DND-41 (cell line): ENCODE measurements around the gene IQGAP2.

ENCODE experiments used
- ATAC-seq: fragments of 200-7000 bp; cut with Tn5 transposase; 3 replicates; pipeline ENCODE4 v1.9.1; 2021; ENCODE audit warnings: low read depth; ENCODE audit not compliant: insufficient read depth
- DNase-seq: peaks from one replicate; pipeline ENCODE4 v3.0.0-alpha.2; 2020
- H2AFZ ChIP-seq: 2 replicates; pipeline ENCODE4 v1.6.0; 2012; ENCODE audit warnings: low read depth, low read length
- H3K27ac ChIP-seq: 2 replicates; pipeline ENCODE4 v1.5.1; 2012; ENCODE audit warnings: low read length, inconsistent platforms
- H3K27me3 ChIP-seq: fragments of 200-600 bp; sonication (generic); 2 replicates; pipeline ENCODE4 v1.6.0; 2012; ENCODE audit warnings: low read length, mild to moderate bottlenecking, inconsistent platforms; ENCODE audit not compliant: insufficient read depth, poor library complexity
- H3K36me3 ChIP-seq: 2 replicates; pipeline ENCODE4 v1.5.1; 2012; ENCODE audit warnings: low read length, inconsistent platforms; ENCODE audit not compliant: insufficient read depth
- H3K4me1 ChIP-seq: 2 replicates; pipeline ENCODE4 v1.5.1; 2012; ENCODE audit warnings: mild to moderate bottlenecking, low read length; ENCODE audit not compliant: insufficient read depth
- H3K4me2 ChIP-seq: 2 replicates; pipeline ENCODE4 v1.6.0; 2012; ENCODE audit warnings: mild to moderate bottlenecking, moderate library complexity, low read length, inconsistent platforms; ENCODE audit not compliant: insufficient read depth
- H3K4me3 ChIP-seq, 2 experiments: fragments of 200-600 bp in 1 of 2; shearing (Covaris generic) in 1 of 2; 2 replicates each; pipeline ENCODE4 v1.5.1; 2012 to 2016; ENCODE audit warnings: inconsistent platforms in 2 of 2, low read length in 2 of 2, mild to moderate bottlenecking in 2 of 2, low read depth in 1 of 2, moderate library complexity in 1 of 2
- H3K79me2 ChIP-seq: 2 replicates; pipeline ENCODE4 v1.6.0; 2012; ENCODE audit warnings: low read length, inconsistent platforms; ENCODE audit not compliant: insufficient read depth
- H3K9ac ChIP-seq: 2 replicates; pipeline ENCODE4 v1.6.0; 2012; ENCODE audit warnings: low read depth, mild to moderate bottlenecking, inconsistent platforms, low read length, moderate library complexity
- H3K9me3 ChIP-seq: 2 replicates; pipeline ENCODE4 v1.5.1; 2012; ENCODE audit warnings: low read length, moderate library complexity, mild to moderate bottlenecking, inconsistent platforms; ENCODE audit not compliant: insufficient read depth, severe bottlenecking
- H4K20me1 ChIP-seq: 2 replicates; pipeline ENCODE4 v1.6.0; 2012; ENCODE audit warnings: low read length; ENCODE audit not compliant: insufficient read depth
- EZH2 ChIP-seq: IDR thresholded peaks from 3 replicates; pipeline ENCODE4 v1.6.1; 2012; ENCODE audit warnings: borderline replicate concordance, low read depth, mild to moderate bottlenecking, moderate library complexity, low read length, inconsistent platforms; ENCODE audit not compliant: severe bottlenecking
- TF ChIP-seq, protein P1 (sequence below): IDR thresholded peaks from 2 replicates; pipeline ENCODE4 v1.5.1; 2012; ENCODE audit warnings: borderline replicate concordance, low read length, moderate library complexity, mild to moderate bottlenecking; ENCODE audit not compliant: poor library complexity, severe bottlenecking; ENCODE audit errors: extremely low read depth

Gene IQGAP2

DNA sequence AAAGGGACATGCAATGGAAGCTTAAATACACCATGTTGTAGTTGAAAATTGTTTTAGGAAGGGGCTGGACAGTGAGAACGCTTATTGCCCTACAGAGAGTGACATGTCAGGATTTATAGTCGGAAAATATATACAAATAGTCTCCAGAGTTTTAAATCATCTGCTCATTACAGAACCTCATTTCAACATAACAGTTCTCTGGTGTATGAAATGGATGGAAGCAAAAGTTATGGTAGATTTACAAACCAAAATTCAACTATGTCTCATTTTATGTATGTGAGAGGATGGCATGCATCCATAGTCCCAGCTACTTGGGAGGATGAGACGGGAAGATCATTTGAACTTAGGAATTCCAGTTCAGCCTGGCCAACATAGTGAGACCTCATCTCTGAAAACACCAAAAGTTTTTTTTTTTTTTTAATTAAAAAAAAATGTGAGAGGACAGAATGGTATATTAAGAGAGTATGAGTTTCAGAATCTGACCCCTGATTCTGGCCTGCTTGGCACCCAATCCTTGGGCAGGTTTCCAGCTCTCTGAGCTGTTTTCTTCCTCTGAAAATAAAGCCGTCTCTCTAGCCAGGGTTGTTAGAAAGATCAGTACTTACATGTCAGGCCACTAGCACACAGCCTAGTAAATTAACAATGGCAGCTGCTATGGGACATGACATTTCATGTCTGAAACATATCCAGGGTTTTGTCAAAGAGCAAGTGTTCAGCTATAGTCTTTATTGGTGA is 40.1 kb downstream of the IQGAP2 start:
- no peak for ATAC-seq
- no peaks in the 10 kb centered on the region for H4K20me1 ChIP-seq
- no peak overlapping the region for H3K4me2 ChIP-seq
- H2AFZ ChIP-seq, result no peak overlapping the region
- TF ChIP-seq EZH2, result no peak
- TF ChIP-seq, protein P1, sequence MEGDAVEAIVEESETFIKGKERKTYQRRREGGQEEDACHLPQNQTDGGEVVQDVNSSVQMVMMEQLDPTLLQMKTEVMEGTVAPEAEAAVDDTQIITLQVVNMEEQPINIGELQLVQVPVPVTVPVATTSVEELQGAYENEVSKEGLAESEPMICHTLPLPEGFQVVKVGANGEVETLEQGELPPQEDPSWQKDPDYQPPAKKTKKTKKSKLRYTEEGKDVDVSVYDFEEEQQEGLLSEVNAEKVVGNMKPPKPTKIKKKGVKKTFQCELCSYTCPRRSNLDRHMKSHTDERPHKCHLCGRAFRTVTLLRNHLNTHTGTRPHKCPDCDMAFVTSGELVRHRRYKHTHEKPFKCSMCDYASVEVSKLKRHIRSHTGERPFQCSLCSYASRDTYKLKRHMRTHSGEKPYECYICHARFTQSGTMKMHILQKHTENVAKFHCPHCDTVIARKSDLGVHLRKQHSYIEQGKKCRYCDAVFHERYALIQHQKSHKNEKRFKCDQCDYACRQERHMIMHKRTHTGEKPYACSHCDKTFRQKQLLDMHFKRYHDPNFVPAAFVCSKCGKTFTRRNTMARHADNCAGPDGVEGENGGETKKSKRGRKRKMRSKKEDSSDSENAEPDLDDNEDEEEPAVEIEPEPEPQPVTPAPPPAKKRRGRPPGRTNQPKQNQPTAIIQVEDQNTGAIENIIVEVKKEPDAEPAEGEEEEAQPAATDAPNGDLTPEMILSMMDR, result no peak
- H3K36me3 ChIP-seq, result no peaks in the 10 kb centered on the region
- H3K4me1 ChIP-seq, result no peaks in the 10 kb centered on the region
- no peak for DNase-seq
- H3K9me3 ChIP-seq, result no peaks in the 10 kb centered on the region
- no peak overlapping the region for H3K4me3 ChIP-seq
- no peak overlapping the region for H3K9ac ChIP-seq
- no peaks in the 10 kb centered on the region for H3K79me2 ChIP-seq
- H3K27me3 ChIP-seq, result no peaks in the 10 kb centered on the region
- H3K27ac ChIP-seq, result no peak overlapping the region

DNA sequence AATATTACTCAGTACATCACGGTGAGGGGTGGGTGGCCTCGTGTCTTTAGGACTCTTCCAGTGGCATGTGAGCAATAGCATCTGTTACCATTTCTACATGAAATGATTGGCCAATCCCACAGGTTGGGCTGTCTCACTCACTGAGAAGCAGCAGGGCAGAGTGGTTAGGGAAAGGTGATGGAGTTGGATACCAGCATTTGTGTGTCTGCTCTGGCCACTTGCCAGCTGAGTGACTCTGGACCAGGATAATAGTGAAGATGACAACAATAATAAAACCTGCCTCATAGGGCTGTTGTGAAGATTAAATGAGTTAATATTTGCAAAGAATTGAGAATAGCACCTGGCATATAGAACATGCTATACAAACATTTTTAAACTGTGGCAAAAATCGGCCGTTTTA is 42.0 kb downstream of the IQGAP2 start:
- DNase-seq, result no peak

DNA sequence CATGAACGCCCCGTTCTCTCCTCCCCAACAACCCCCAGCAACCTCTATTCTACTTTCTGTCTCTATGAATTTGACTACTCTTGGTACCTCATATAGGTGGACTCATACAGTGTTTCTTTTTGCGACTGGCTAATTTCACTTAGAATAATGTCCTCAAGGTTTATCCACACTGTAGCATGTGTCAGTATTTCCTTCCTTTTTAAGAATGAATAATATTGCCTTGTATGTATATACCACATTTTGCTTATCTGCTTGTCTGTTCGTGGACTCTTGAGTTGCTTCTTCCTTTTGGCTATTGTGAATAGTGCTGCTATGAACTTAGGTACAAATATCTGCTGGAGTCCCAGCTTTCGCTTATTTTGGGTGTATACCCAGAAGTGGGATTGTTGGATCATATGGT is 42.7 kb downstream of the IQGAP2 start:
- no peaks in the 10 kb centered on the region for H3K4me1 ChIP-seq
- no peaks in the 10 kb centered on the region for H4K20me1 ChIP-seq
- TF ChIP-seq EZH2, result no peak
- TF ChIP-seq, protein P1, result no peak
- no peak overlapping the region for H3K4me3 ChIP-seq
- H3K79me2 ChIP-seq, result no peaks in the 10 kb centered on the region
- DNase-seq (no peak), ATAC-seq (no peak)
- H3K9ac ChIP-seq, result no peak overlapping the region
- no peaks in the 10 kb centered on the region for H3K27me3 ChIP-seq
- H2AFZ ChIP-seq, result no peak overlapping the region
- no peak overlapping the region for H3K27ac ChIP-seq
- H3K36me3 ChIP-seq, result no peaks in the 10 kb centered on the region
- H3K4me2 ChIP-seq, result no peak overlapping the region
- H3K9me3 ChIP-seq, result no peaks in the 10 kb centered on the region

More for the DNA sequence above, 42.0 kb downstream of the IQGAP2 start:
- Histone ChIP-seq H3K4me1 (no peaks in the 10 kb centered on the region), H2AFZ (no peak overlapping the region), H4K20me1 (no peaks in the 10 kb centered on the region), H3K27me3 (no peaks in the 10 kb centered on the region), H3K79me2 (no peaks in the 10 kb centered on the region), H3K27ac (no peak overlapping the region), H3K4me3 (no peak overlapping the region), H3K9ac (no peak overlapping the region), H3K9me3 (no peaks in the 10 kb centered on the region), H3K4me2 (no peak overlapping the region), H3K36me3 (no peaks in the 10 kb centered on the region)
- no peak for ATAC-seq
- TF ChIP-seq, protein P1, result no peak
- TF ChIP-seq EZH2, result no peak
